K562 (cell line): Measurements from ENCODE around the gene MRRF. TPM values are rescaled to one million over a fixed set of nuclear protein-coding genes. Genes with fewer than 3 reads are reported as not detected.
A peak's percentile ranks its signal among the peaks of the same experiment; 100 is the strongest.

Experiments used
- CBFB ChIP-seq: sonication (generic); formaldehyde crosslinking; IDR thresholded peaks from 2 replicates; pipeline ENCODE4 v1.4.0; 2020; ENCODE audit warnings: mild to moderate bottlenecking, missing genetic modification reagents
- ETV1 ChIP-seq: fragments of 450-650 bp; conservative IDR thresholded peaks from 2 replicates; pipeline ENCODE4 v1.6.1; 2016; ENCODE audit warnings: missing genetic modification characterization, control low read depth, low read depth, missing compliant biosample characterization
- HDAC6 ChIP-seq: IDR thresholded peaks from 2 replicates; pipeline ENCODE4 v1.6.1; 2012; ENCODE audit warnings: low read depth, mild to moderate bottlenecking, control low read depth, inconsistent platforms, low read length, moderate library complexity
- HLTF ChIP-seq: fragments of 450-650 bp; IDR thresholded peaks from 2 replicates; pipeline ENCODE4 v1.6.1; 2016
- MAFG ChIP-seq: fragments of 450-650 bp; conservative IDR thresholded peaks from 2 replicates; pipeline ENCODE4 v1.6.1; 2016; ENCODE audit warnings: missing genetic modification characterization, missing compliant biosample characterization
- NONO ChIP-seq, 2 experiments: fragments of 200-400 bp in 1 of 2; fragments of 450-650 bp in 1 of 2; formaldehyde crosslinking in 1 of 2; IDR thresholded peaks; 2 replicates each; pipeline ENCODE4 v1.6.1; 2017; ENCODE audit warnings: low read depth in 2 of 2, mild to moderate bottlenecking in 2 of 2, moderate library complexity in 2 of 2, low read length in 1 of 2
- POLR3G ChIP-seq: IDR thresholded peaks from 2 replicates; pipeline ENCODE4 v1.6.1; 2011; ENCODE audit not compliant: insufficient read length, insufficient replicate concordance; ENCODE audit errors: extremely low read depth
- PURB ChIP-seq: sonication (generic); formaldehyde crosslinking; IDR thresholded peaks from 2 replicates; pipeline ENCODE4 v1.9.0; 2021; ENCODE audit warnings: low read depth, mild to moderate bottlenecking, missing genetic modification reagents
- RBM14 ChIP-seq: fragments of 200-400 bp; formaldehyde crosslinking; IDR thresholded peaks from 2 replicates; pipeline ENCODE4 v1.6.1; 2018; ENCODE audit warnings: low read depth, mild to moderate bottlenecking, low read length, moderate library complexity, borderline replicate concordance; ENCODE audit not compliant: insufficient read depth
- RFX7 ChIP-seq: fragments of 250-450 bp; sonication (Bioruptor Pico); IDR thresholded peaks from 2 replicates; pipeline ENCODE4 v1.5.1; 2021; ENCODE audit warnings: mild to moderate bottlenecking
- SIRT6 ChIP-seq: IDR thresholded peaks from one replicate; pipeline ENCODE4 v1.6.1; 2012; ENCODE audit warnings: low read depth, mild to moderate bottlenecking, control low read depth, inconsistent platforms, low read length, moderate library complexity
- STAG1 ChIP-seq: sonication (generic); formaldehyde crosslinking; IDR thresholded peaks from 2 replicates; pipeline ENCODE4 v1.5.0; 2020; ENCODE audit warnings: missing genetic modification reagents, borderline replicate concordance
- TAF1 ChIP-seq: IDR thresholded peaks from 2 replicates; pipeline ENCODE4 v1.6.1; 2011; ENCODE audit warnings: mild to moderate bottlenecking, low read length, moderate library complexity; ENCODE audit not compliant: insufficient read depth, control insufficient read depth, severe bottlenecking; ENCODE audit errors: extremely low read depth
- XRCC5 ChIP-seq: fragments of 200-400 bp; formaldehyde crosslinking; IDR thresholded peaks from 2 replicates; pipeline ENCODE4 v1.6.1; 2017; ENCODE audit warnings: low read depth, mild to moderate bottlenecking, low read length
- ZFP1 ChIP-seq: fragments of 450-650 bp; formaldehyde crosslinking; IDR thresholded peaks from 2 replicates; pipeline ENCODE4 v1.4.0; 2020; ENCODE audit warnings: mild to moderate bottlenecking, mixed read lengths
- ZNF217 ChIP-seq: sonication (generic); formaldehyde crosslinking; IDR thresholded peaks from 2 replicates; pipeline ENCODE4 v1.8.0; 2022; ENCODE audit warnings: mild to moderate bottlenecking, missing genetic modification reagents
- ZNF232 ChIP-seq: sonication (generic); formaldehyde crosslinking; IDR thresholded peaks from 2 replicates; pipeline ENCODE4 v1.8.0; 2022; ENCODE audit warnings: mild to moderate bottlenecking, missing genetic modification reagents
- ZNF263 ChIP-seq: sonication (generic); formaldehyde crosslinking; IDR thresholded peaks from 2 replicates; pipeline ENCODE4 v1.8.0; 2022; ENCODE audit warnings: mild to moderate bottlenecking, missing genetic modification reagents, borderline replicate concordance
- ZNF384 ChIP-seq: IDR thresholded peaks from 2 replicates; pipeline ENCODE4 v1.6.1; 2012; ENCODE audit warnings: low read depth, low read length, improper control_type of control experiment
- polyA plus RNA-seq, 8 experiments: library from polyadenylated mRNA; depleted of rRNA in 4 of 8; stranded (reverse) in 5 of 8; unstranded in 3 of 8; fragments of >200 nt; fragmentation: Nextera tagmentation in 2 of 8; fragmentation: Illumina TruSeq in 1 of 8; extraction: Ambion mirVana in 2 of 8; extraction: Trizol in 1 of 8; gene quantifications; 2 replicates each; pipeline versions ENCODE4 v1.2.1 to v1.2.3, GENCODE V29; 2011 to 2014; ENCODE audit warnings: inconsistent platforms in 1 of 8, missing spikeins in 1 of 8
- total RNA-seq, 7 experiments: library from RNA; depleted of rRNA in 6 of 7; stranded (reverse); fragments of >200 nt in 6 of 7; fragmentation: Illumina TruSeq in 2 of 7; extraction: Trizol in 2 of 7; gene quantifications; 2 replicates each; pipeline versions ENCODE4 v1.2.1 to v1.2.3, GENCODE V29; 2011 to 2021; ENCODE audit warnings: low replicate concordance in 1 of 7
- TF ChIP-seq, protein P1 (sequence below): fragments of 250-450 bp; sonication (Bioruptor Pico); IDR thresholded peaks from 2 replicates; pipeline ENCODE4 v1.4.0; 2020; ENCODE audit warnings: borderline replicate concordance
- TF ChIP-seq, protein P2 (sequence below): fragments of 200-800 bp; sonication (Bioruptor generic); IDR thresholded peaks from 2 replicates; pipeline ENCODE4 v1.6.1; 2017; ENCODE audit warnings: missing genetic modification characterization, missing compliant biosample characterization
- TF ChIP-seq, protein P3 (sequence below): fragments of 250-450 bp; sonication (Bioruptor Pico); IDR thresholded peaks from 2 replicates; pipeline ENCODE4 v1.4.0; 2020; ENCODE audit warnings: mild to moderate bottlenecking
- TF ChIP-seq, protein P4 (sequence below): fragments of 250-450 bp; sonication (Bioruptor Pico); IDR thresholded peaks from 2 replicates; pipeline ENCODE4 v1.5.0; 2020; ENCODE audit warnings: mild to moderate bottlenecking

Gene MRRF
- total and polyA plus RNA-seq, 9 of the 15 experiments (the other 6 are each of a cell fraction or from before 2014, with no cell fraction given), result 55.0 to 105 (median 81.2) TPM

- no peak for TF ChIP-seq SIRT6
- no peak for TF ChIP-seq ZNF232
- TF ChIP-seq NONO (IDR thresholded peaks at IDR 0.05; ENCODE audit: low read depth in 2 of 2, low read length in 1 of 2), result no peak
- no peak for TF ChIP-seq MAFG (tag)
- TF ChIP-seq XRCC5, result no peak
- no peak for TF ChIP-seq ZFP1 (CRISPR knock-in tag)
- TF ChIP-seq, protein P1, sequence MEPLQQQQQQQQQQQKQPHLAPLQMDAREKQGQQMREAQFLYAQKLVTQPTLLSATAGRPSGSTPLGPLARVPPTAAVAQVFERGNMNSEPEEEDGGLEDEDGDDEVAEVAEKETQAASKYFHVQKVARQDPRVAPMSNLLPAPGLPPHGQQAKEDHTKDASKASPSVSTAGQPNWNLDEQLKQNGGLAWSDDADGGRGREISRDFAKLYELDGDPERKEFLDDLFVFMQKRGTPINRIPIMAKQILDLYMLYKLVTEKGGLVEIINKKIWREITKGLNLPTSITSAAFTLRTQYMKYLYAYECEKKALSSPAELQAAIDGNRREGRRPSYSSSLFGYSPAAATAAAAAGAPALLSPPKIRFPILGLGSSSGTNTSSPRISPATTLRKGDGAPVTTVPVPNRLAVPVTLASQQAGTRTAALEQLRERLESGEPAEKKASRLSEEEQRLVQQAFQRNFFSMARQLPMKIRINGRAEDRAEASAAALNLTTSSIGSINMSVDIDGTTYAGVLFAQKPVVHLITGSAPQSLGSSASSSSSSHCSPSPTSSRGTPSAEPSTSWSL (CRISPR knock-in tag), result no peak
- TF ChIP-seq, protein P2, sequence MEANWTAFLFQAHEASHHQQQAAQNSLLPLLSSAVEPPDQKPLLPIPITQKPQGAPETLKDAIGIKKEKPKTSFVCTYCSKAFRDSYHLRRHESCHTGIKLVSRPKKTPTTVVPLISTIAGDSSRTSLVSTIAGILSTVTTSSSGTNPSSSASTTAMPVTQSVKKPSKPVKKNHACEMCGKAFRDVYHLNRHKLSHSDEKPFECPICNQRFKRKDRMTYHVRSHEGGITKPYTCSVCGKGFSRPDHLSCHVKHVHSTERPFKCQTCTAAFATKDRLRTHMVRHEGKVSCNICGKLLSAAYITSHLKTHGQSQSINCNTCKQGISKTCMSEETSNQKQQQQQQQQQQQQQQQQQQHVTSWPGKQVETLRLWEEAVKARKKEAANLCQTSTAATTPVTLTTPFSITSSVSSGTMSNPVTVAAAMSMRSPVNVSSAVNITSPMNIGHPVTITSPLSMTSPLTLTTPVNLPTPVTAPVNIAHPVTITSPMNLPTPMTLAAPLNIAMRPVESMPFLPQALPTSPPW (CRISPR knock-in tag), result no peak
- TF ChIP-seq ETV1, result peak; percentile 31; the same call in 1 of the 2 replicates
- no peak for TF ChIP-seq RFX7 (CRISPR knock-in tag)
- TF ChIP-seq ZNF263 (CRISPR knock-in tag), result no peak
- TF ChIP-seq RBM14, result no peak
- TF ChIP-seq ZNF384, result no peak
- TF ChIP-seq CBFB, result no peak
- TF ChIP-seq PURB (CRISPR knock-in tag), result no peak
- TF ChIP-seq, protein P3, sequence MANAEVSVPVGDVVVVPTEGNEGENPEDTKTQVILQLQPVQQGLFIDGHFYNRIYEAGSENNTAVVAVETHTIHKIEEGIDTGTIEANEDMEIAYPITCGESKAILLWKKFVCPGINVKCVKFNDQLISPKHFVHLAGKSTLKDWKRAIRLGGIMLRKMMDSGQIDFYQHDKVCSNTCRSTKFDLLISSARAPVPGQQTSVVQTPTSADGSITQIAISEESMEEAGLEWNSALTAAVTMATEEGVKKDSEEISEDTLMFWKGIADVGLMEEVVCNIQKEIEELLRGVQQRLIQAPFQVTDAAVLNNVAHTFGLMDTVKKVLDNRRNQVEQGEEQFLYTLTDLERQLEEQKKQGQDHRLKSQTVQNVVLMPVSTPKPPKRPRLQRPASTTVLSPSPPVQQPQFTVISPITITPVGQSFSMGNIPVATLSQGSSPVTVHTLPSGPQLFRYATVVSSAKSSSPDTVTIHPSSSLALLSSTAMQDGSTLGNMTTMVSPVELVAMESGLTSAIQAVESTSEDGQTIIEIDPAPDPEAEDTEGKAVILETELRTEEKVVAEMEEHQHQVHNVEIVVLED (CRISPR knock-in tag), result no peak
- TF ChIP-seq ZNF217 (CRISPR knock-in tag), result no peak
- no peak for TF ChIP-seq TAF1
- no peak for TF ChIP-seq HLTF
- TF ChIP-seq, protein P4, sequence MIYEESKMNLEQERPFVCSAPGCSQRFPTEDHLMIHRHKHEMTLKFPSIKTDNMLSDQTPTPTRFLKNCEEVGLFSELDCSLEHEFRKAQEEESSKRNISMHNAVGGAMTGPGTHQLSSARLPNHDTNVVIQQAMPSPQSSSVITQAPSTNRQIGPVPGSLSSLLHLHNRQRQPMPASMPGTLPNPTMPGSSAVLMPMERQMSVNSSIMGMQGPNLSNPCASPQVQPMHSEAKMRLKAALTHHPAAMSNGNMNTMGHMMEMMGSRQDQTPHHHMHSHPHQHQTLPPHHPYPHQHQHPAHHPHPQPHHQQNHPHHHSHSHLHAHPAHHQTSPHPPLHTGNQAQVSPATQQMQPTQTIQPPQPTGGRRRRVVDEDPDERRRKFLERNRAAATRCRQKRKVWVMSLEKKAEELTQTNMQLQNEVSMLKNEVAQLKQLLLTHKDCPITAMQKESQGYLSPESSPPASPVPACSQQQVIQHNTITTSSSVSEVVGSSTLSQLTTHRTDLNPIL (CRISPR knock-in tag), result no peak
- no peak for TF ChIP-seq POLR3G
- TF ChIP-seq HDAC6, result no peak
- TF ChIP-seq STAG1 (CRISPR knock-in tag), result no peak
These were observed 650 bp downstream of the MRRF start (continued) for GRCh38 chr9:122265149-122265915.
